Erythroblast (primary cell): ENCODE measurements around the gene CERS1.

Experiments
- GATA1 ChIP-seq: IDR thresholded peaks from 2 replicates; pipeline ENCODE4 v1.6.1; 2011; ENCODE audit warnings: low read depth, mild to moderate bottlenecking, control low read depth, low read length, moderate library complexity
- POLR2A ChIP-seq: IDR thresholded peaks from 2 replicates; pipeline ENCODE4 v1.6.1; 2011; ENCODE audit warnings: mild to moderate bottlenecking, low read length

DNA sequence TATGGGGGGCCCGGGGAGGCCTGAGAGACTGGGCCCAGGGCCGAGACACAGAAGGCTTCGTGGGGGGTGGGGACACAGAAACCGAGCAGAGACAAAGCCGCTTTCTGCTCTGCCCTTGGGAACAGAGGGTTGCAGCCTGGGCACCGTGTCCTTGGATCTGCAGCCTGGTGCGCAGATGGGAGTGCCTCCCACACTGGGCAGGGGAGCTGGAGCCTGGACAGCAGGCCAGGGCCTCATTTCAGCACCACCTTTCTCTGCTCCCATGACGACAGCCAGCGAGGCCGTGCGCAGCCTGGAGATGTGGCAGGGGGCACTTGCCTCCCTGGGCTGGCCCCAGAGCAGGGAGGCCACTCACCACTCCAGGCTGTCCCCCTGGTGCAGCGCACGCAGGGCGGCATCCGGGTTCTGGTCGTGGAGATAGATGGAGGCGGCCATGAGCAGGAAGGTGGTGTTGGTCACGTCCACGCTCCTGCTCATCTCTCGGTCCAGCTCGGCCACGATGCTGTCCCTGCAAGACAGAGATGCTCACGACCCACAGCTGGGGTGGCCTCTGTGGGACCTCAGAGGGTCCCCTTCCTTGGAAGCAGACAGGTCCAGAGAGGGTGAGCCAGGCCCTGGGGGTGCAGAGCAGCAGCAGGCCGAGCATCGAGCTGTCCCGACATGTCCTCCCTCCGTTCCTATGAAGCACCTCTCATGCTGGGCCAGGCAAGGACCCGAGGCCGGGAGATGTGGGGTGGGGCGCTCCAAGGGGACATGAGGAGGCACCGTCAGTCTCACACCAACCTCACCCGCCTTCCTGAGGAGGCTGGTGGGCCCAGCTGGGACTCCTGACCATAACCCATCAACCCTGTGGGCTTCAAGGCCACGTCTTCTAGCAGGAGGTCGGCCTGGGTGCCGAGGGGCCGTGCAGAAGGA, 10.9 kb upstream of the CERS1 start:
- no peak for TF ChIP-seq POLR2A
- no peak for TF ChIP-seq GATA1
